HepG2 (cell line): ENCODE data around the gene ACTN1. TPM values are rescaled to one million over a fixed set of nuclear protein-coding genes. Genes with fewer than 3 reads are reported as not detected.

Source experiments
- ATAC-seq: fragments of 200-7000 bp; cut with Tn5 transposase; 3 replicates; pipeline ENCODE4 v1.9.1; 2020; ENCODE audit warnings: mild to moderate bottlenecking, moderate library complexity
- BruUV-seq: library from RNA; stranded (reverse); fragments of 400-500 nt; replicated peaks from 2 replicates; lab custom pipeline; 2021; lab: Mats Ljungman, UMichigan
- CTCF ChIA-PET: fragments of 300-600 bp; formaldehyde crosslinking; extraction: SDS; loops from one replicate; lab custom pipeline; 2021; ENCODE audit warnings: low total read pairs, inconsistent platforms, low intra/inter-chr PET ratio; lab: Yijun Ruan, JAX
- POLR2A ChIA-PET: fragments of 350-600 bp; sonication (Branson Sonifier 250); formaldehyde crosslinking; loops from one replicate; lab custom pipeline; 2020; ENCODE audit warnings: antibody characterized with exemption, inconsistent platforms; lab: Yijun Ruan, JAX
- DNase-seq: peaks from one replicate; pipeline ENCODE4 v3.0.0-alpha.2; 2015; ENCODE audit warnings: low spot score
- FAIRE-seq: peaks from 3 replicates; lab custom pipeline; 2011; peaks lifted over from hg19 to GRCh38; lab: Jason Lieb, UNC
- H2AFZ ChIP-seq: one replicate; pipeline ENCODE4 v1.6.1; 2011; ENCODE audit warnings: low read length, inconsistent platforms
- H3K27ac ChIP-seq: fragments of 300-600 bp; 3 replicates; pipeline ENCODE4 v1.8.0; 2011; ENCODE audit warnings: mixed run types, mild to moderate bottlenecking, mixed read lengths, low read length, inconsistent platforms; ENCODE audit not compliant: insufficient read depth; ENCODE audit errors: extremely low read length
- H3K27me3 ChIP-seq, 2 experiments: fragments of 200-600 bp in 1 of 2; 2 replicates in 1 of 2; 3 replicates in 1 of 2; pipeline versions ENCODE4 v1.6.0 to v1.8.0; 2011; ENCODE audit warnings: low read length in 2 of 2, mild to moderate bottlenecking in 2 of 2, moderate library complexity in 2 of 2, inconsistent platforms in 1 of 2; ENCODE audit not compliant: insufficient read depth in 2 of 2, control insufficient read depth in 1 of 2
- H3K36me3 ChIP-seq, 2 experiments: fragments of 200-600 bp in 1 of 2; replicated peaks in 1 of 2; 2 replicates in 1 of 2; 3 replicates in 1 of 2; pipeline versions ENCODE4 v1.5.1 to v1.8.0; 2011; ENCODE audit warnings: low read length in 2 of 2, inconsistent platforms in 1 of 2; ENCODE audit not compliant: insufficient read depth in 2 of 2, control insufficient read depth in 1 of 2
- H3K4me1 ChIP-seq: 2 replicates; pipeline ENCODE4 v1.5.1; 2012; ENCODE audit warnings: low read length, inconsistent platforms; ENCODE audit not compliant: insufficient read depth
- H3K4me2 ChIP-seq: 2 replicates; pipeline ENCODE4 v1.6.0; 2011; ENCODE audit warnings: low read depth, low read length, inconsistent platforms
- H3K4me3 ChIP-seq, 3 experiments: fragments of 200-600 bp in 1 of 3; sonication (generic), shearing (Covaris generic) in 1 of 3; replicated peaks in 1 of 3; 2 replicates each; pipeline ENCODE4 v1.5.1; 2011 to 2016; ENCODE audit warnings: low read length in 3 of 3, inconsistent platforms in 2 of 3, low read depth in 2 of 3, mild to moderate bottlenecking in 2 of 3, control low read depth in 1 of 3, mixed read lengths in 1 of 3; ENCODE audit not compliant: insufficient read depth in 1 of 3
- H3K79me2 ChIP-seq: one replicate; pipeline ENCODE4 v1.6.1; 2011; ENCODE audit warnings: low read length, inconsistent platforms; ENCODE audit not compliant: insufficient read depth
- H3K9ac ChIP-seq: 2 replicates; pipeline ENCODE4 v1.6.0; 2011; ENCODE audit warnings: mild to moderate bottlenecking, low read depth, low read length, inconsistent platforms; ENCODE audit not compliant: insufficient read depth
- H3K9me3 ChIP-seq: 2 replicates; pipeline ENCODE4 v1.5.1; 2012; ENCODE audit warnings: mild to moderate bottlenecking, low read length
- H4K20me1 ChIP-seq: 2 replicates; pipeline ENCODE4 v1.6.0; 2011; ENCODE audit warnings: inconsistent platforms, mild to moderate bottlenecking, low read length, moderate library complexity; ENCODE audit not compliant: insufficient read depth
- RBM22 ChIP-seq: fragments of 200-400 bp; formaldehyde crosslinking; optimal IDR thresholded peaks from 2 replicates; pipeline ENCODE3; 2017; ENCODE audit warnings: mild to moderate bottlenecking, low read length, moderate library complexity
- TOPORS ChIP-seq: sonication (generic); formaldehyde crosslinking; IDR thresholded peaks from 2 replicates; pipeline ENCODE4 v1.8.0; 2023; ENCODE audit warnings: mild to moderate bottlenecking, missing genetic modification reagents
- TSC22D2 ChIP-seq: sonication (generic); formaldehyde crosslinking; IDR thresholded peaks from 2 replicates; pipeline ENCODE4 v1.5.1; 2020; ENCODE audit warnings: missing genetic modification reagents, mild to moderate bottlenecking, borderline replicate concordance
- ZNF746 ChIP-seq: sonication (generic); formaldehyde crosslinking; IDR thresholded peaks from 2 replicates; pipeline ENCODE4 v1.8.0; 2022; ENCODE audit warnings: mild to moderate bottlenecking, missing genetic modification reagents
- WGBS: methylation state at CpG from one replicate; pipeline ENCODE4 v1.1.6; 2017; ENCODE audit warnings: low lambda C conversion rate; 5-methylcytosine and 5-hydroxymethylcytosine counted together
- in situ Hi-C: cut with HindIII; loops from 2 replicates; pipeline ENCODE4 v1.10.0; 2017; ENCODE audit warnings: low pct_unique_long_range_greater_than_20kb; ENCODE audit not compliant: extremely low pct_ligation_motif_present
- intact Hi-C: fragments of 100-400 bp; cut with micrococcal nuclease; formaldehyde crosslinking; loops from one replicate; pipeline ENCODE4 v1.10.0; 2022; ENCODE audit not compliant: unreplicated experiment
- polyA plus RNA-seq, 8 experiments: library from polyadenylated mRNA; depleted of rRNA in 3 of 8; stranded (reverse) in 7 of 8; unstranded in 1 of 8; fragments of >200 nt; fragmentation: Illumina TruSeq in 4 of 8; extraction: Trizol in 4 of 8; gene quantifications; 2 replicates each; pipeline versions ENCODE4 v1.2.1 to v1.2.3, GENCODE V29; 2011 to 2016; ENCODE audit warnings: low read depth in 4 of 8, missing spikeins in 1 of 8, mixed read lengths in 1 of 8; ENCODE audit not compliant: insufficient read depth in 1 of 8
- total RNA-seq, 5 experiments: library from RNA; depleted of rRNA; stranded (reverse); fragments of >200 nt; fragmentation: Illumina TruSeq; extraction: Trizol; gene quantifications; 2 replicates each; pipeline ENCODE4 v1.2.3, GENCODE V29; 2016; ENCODE audit warnings: low read depth in 1 of 5

Gene ACTN1
- total and polyA plus RNA-seq, 2 of the 13 experiments (the other 11 are each of a cell fraction or from before 2014, with no cell fraction given): 58.6 to 162 TPM

DNA sequence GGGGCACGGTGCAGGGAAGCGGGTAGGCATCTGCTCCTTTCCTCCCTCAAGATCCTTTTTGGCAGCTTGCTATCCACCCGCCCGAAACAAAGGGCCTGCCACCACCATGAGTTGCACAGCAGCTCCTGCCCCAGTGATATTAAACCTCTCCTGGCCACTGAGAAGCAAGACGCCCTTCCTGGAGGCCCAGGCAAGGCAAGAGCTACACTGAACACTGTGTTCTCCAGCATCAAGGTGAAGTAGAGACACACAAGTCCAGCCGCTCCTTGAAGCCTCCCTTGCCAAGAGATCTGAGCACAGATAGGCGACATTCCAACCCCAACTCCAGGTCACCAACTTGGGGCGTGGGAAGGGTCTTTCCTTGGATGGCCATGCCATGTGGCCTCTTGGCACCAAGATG, 70.9 kb downstream of the ACTN1 start:
- no peaks in the 10 kb centered on the region for H3K27me3 ChIP-seq
- H3K27ac ChIP-seq: no peak overlapping the region
- H3K36me3 ChIP-seq: peaks cover 52 to 86% of the 10 kb centered on the region in 2 experiments
- ChIA-PET POLR2A (interaction anchor here (0.8 kb wide), 1 partner anchor 13 kb away, joined by 3 read pairs; no protein-coding TSS in a partner anchor), CTCF (no interaction called here)
- no peak overlapping the region for H3K4me3 ChIP-seq
- intact Hi-C loops (no loop called here), in situ Hi-C loops (no loop called here)
- no peak overlapping the region for H2AFZ ChIP-seq
- H3K79me2 ChIP-seq: peaks cover 6% of the 10 kb centered on the region
- no peak for DNase-seq
- BruUV-seq: no TSS peak
- no peak for ATAC-seq
- H3K4me2 ChIP-seq: no peak overlapping the region
- no peak for FAIRE-seq
- H3K9me3 ChIP-seq: no peaks in the 10 kb centered on the region
- 0 out of 2 replicates have a peak, but pooled peaks cover 5% of the 10 kb centered on the region for H4K20me1 ChIP-seq
- TF ChIP-seq TSC22D2 (no peak), ZNF746 (CRISPR knock-in tag) (no peak)
- TF ChIP-seq, all 625 proteins: peak for 0
- Histone ChIP-seq H3K4me1 (no peaks in the 10 kb centered on the region), H3K9ac (no peak overlapping the region)
- 93% methylated on average over 5 of the region's 8 CpGs for WGBS

DNA sequence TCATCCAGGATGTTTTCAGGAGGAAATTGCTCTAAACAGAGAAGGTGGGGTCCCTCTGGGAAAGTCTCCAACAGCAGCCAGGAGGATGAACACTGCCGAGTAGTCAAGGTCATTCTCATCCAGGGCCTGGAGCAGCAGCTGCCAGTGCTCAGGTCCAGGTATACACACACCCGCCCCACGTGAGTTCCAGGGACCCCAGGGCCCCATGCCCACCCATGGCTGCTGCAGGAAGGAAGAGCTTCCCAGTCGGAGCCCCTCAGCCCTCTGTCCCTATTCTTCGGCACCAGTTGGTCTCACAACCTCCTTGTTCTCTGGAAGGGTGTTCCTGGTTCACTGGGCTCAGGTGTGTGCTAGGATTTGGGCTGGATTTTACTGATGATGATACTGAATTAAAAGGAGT, 72.7 kb downstream of the ACTN1 start:
- intact Hi-C loops (no loop called here), in situ Hi-C loops (no loop called here)
- no peaks in the 10 kb centered on the region for H3K27me3 ChIP-seq
- no peak overlapping the region for H2AFZ ChIP-seq
- no peak overlapping the region for H3K9ac ChIP-seq
- H4K20me1 ChIP-seq: no peaks in the 10 kb centered on the region
- no peak overlapping the region for H3K4me3 ChIP-seq
- TF ChIP-seq TOPORS (CRISPR knock-in tag): no peak
- peak; percentile 74 for TF ChIP-seq RBM22
- H3K4me1 ChIP-seq: no peaks in the 10 kb centered on the region
- DNase-seq (no peak), FAIRE-seq (no peak), ATAC-seq (no peak)
- CTCF ChIA-PET: no interaction called here
- no peak overlapping the region for H3K27ac ChIP-seq
- H3K36me3 ChIP-seq: peaks cover 62 to 91% of the 10 kb centered on the region in 2 experiments
- peaks cover 5% of the 10 kb centered on the region for H3K79me2 ChIP-seq
- no TSS peak for BruUV-seq
- 98% methylated on average over 4 of the region's 5 CpGs for WGBS
- no peaks in the 10 kb centered on the region for H3K9me3 ChIP-seq
- POLR2A ChIA-PET: no interaction called here
- no peak overlapping the region for H3K4me2 ChIP-seq
